Fibroblast of lung (primary cell): Measurements from ENCODE around the gene SGIP1. TPM values are rescaled to one million over a fixed set of nuclear protein-coding genes. Genes with fewer than 3 reads are reported as not detected.

Experiments used
- DNase-seq, 2 donors: peaks; one replicate each; pipeline versions ENCODE4 v3.0.0 to v3.0.0-alpha.2; 2010; ENCODE audit warnings: low read depth in 2 of 2
- H2AFZ ChIP-seq: 2 replicates; pipeline ENCODE4 v1.5.1; 2012; ENCODE audit warnings: low read length, control low read depth, inconsistent platforms
- H3K27ac ChIP-seq: 2 replicates; pipeline ENCODE4 v1.5.1; 2011; ENCODE audit warnings: low read length, control low read depth; ENCODE audit not compliant: insufficient read depth
- H3K27me3 ChIP-seq: 2 replicates; pipeline ENCODE4 v1.5.1; 2011; ENCODE audit warnings: mild to moderate bottlenecking, low read length; ENCODE audit not compliant: control insufficient read depth, insufficient read depth
- H3K36me3 ChIP-seq: 2 replicates; pipeline ENCODE4 v1.5.1; 2011; ENCODE audit warnings: low read length; ENCODE audit not compliant: control insufficient read depth, insufficient read depth
- H3K4me1 ChIP-seq: 2 replicates; pipeline ENCODE4 v1.5.1; 2011; ENCODE audit warnings: low read length; ENCODE audit not compliant: control insufficient read depth, insufficient read depth; ENCODE audit errors: extremely low read depth
- H3K4me2 ChIP-seq: 2 replicates; pipeline ENCODE4 v1.5.1; 2011; ENCODE audit warnings: low read length, control low read depth; ENCODE audit not compliant: insufficient read depth; ENCODE audit errors: extremely low read depth
- H3K4me3 ChIP-seq, 4 experiments: fragments of 200-600 bp in 1 of 4; sonication (generic) in 1 of 4; replicated peaks in 1 of 4; 2 replicates each; pipeline ENCODE4 v1.5.1; 2011 to 2016; ENCODE audit warnings: low read length in 4 of 4, low read depth in 3 of 4, mild to moderate bottlenecking in 3 of 4, control low read depth in 2 of 4, inconsistent platforms in 1 of 4, mixed read lengths in 1 of 4; ENCODE audit not compliant: insufficient read depth in 1 of 4; ENCODE audit errors: control extremely low read depth in 1 of 4
- H3K79me2 ChIP-seq: 2 replicates; pipeline ENCODE4 v1.5.1; 2012; ENCODE audit warnings: mild to moderate bottlenecking, low read length, inconsistent platforms; ENCODE audit not compliant: control insufficient read depth, insufficient read depth
- H3K9ac ChIP-seq: 2 replicates; pipeline ENCODE4 v1.5.1; 2011; ENCODE audit warnings: mild to moderate bottlenecking, low read length, control low read depth; ENCODE audit not compliant: insufficient read depth
- H3K9me3 ChIP-seq: 2 replicates; pipeline ENCODE4 v1.5.1; 2012; ENCODE audit warnings: low read depth, low read length; ENCODE audit not compliant: control insufficient read depth, insufficient read depth
- H4K20me1 ChIP-seq: 2 replicates; pipeline ENCODE4 v1.5.1; 2011; ENCODE audit warnings: low read length; ENCODE audit not compliant: control insufficient read depth, insufficient read depth; ENCODE audit errors: extremely low read depth
- EZH2 ChIP-seq: IDR thresholded peaks from 2 replicates; pipeline ENCODE4 v1.5.1; 2012; ENCODE audit warnings: low read length, control low read depth, mild to moderate bottlenecking; ENCODE audit errors: missing control alignments
- polyA plus RNA-seq, 2 donors: library from polyadenylated mRNA; depleted of rRNA in 1 of 2; stranded (reverse) in 1 of 2; unstranded in 1 of 2; fragments of >200 nt; gene quantifications; 2 replicates each; pipeline ENCODE4 v1.2.1, GENCODE V29; 2011 to 2012; ENCODE audit warnings: missing spikeins in 1 of 2
- total RNA-seq: library from RNA; depleted of rRNA; stranded (reverse); fragments of >200 nt; gene quantifications from 2 replicates; pipeline ENCODE4 v1.2.1, GENCODE V29; 2014
- TF ChIP-seq, protein P1 (sequence below), 2 donors: IDR thresholded peaks in 1 of 2; conservative IDR thresholded peaks in 1 of 2; 1 replicate in 1 of 2; 2 replicates in 1 of 2; pipeline ENCODE4 v1.5.1; 2011 to 2012; ENCODE audit warnings: low read length in 2 of 2, control low read depth in 1 of 2, inconsistent platforms in 1 of 2, low read depth in 1 of 2, mild to moderate bottlenecking in 1 of 2

SGIP1 gene
- total and polyA plus RNA-seq, 2 donors (not counting 1 experiment from before 2014, with no cell fraction given), result 37.8 to 77.6 TPM

DNA sequence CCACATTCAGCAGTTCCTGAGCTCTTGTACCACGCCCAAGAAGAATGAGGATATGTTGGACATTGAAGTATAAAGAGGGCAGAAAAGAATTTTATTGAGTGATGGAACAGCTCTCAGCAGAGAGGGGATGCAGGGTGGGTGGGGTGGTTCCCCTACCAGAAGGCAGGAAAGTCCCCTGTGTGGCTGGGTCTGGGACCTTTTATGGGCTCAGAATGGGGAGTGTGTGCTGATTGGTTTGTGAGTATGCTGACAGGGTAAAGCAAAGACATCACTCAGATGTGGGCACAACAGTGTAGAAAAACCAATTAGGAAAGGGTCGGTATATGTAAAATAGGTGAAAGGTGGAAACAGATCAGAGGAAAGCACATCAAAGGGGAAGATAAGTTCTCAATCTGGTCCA lies 62.2 kb downstream of the SGIP1 start:
- H4K20me1 ChIP-seq, result no peaks in the 10 kb centered on the region
- no peak for DNase-seq
- H3K9me3 ChIP-seq, result no peaks in the 10 kb centered on the region
- no peak overlapping the region for H2AFZ ChIP-seq
- H3K27me3 ChIP-seq, result no peaks in the 10 kb centered on the region
- peaks cover 4% of the 10 kb centered on the region for H3K79me2 ChIP-seq
- no peak overlapping the region for H3K4me3 ChIP-seq
- TF ChIP-seq, protein P1, sequence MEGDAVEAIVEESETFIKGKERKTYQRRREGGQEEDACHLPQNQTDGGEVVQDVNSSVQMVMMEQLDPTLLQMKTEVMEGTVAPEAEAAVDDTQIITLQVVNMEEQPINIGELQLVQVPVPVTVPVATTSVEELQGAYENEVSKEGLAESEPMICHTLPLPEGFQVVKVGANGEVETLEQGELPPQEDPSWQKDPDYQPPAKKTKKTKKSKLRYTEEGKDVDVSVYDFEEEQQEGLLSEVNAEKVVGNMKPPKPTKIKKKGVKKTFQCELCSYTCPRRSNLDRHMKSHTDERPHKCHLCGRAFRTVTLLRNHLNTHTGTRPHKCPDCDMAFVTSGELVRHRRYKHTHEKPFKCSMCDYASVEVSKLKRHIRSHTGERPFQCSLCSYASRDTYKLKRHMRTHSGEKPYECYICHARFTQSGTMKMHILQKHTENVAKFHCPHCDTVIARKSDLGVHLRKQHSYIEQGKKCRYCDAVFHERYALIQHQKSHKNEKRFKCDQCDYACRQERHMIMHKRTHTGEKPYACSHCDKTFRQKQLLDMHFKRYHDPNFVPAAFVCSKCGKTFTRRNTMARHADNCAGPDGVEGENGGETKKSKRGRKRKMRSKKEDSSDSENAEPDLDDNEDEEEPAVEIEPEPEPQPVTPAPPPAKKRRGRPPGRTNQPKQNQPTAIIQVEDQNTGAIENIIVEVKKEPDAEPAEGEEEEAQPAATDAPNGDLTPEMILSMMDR (conservative IDR thresholded peaks at IDR 0.05 in 1 of 2, IDR thresholded peaks at IDR 0.05 in 1 of 2; ENCODE audit: low read depth in 1 of 2, low read length in 2 of 2), result no peak
- no peak for TF ChIP-seq EZH2
- no peak overlapping the region for H3K27ac ChIP-seq
- H3K9ac ChIP-seq, result no peak overlapping the region
- peaks cover 10% of the 10 kb centered on the region for H3K4me1 ChIP-seq
- peaks cover 1% of the 10 kb centered on the region for H3K36me3 ChIP-seq
- no peak overlapping the region for H3K4me2 ChIP-seq

DNA sequence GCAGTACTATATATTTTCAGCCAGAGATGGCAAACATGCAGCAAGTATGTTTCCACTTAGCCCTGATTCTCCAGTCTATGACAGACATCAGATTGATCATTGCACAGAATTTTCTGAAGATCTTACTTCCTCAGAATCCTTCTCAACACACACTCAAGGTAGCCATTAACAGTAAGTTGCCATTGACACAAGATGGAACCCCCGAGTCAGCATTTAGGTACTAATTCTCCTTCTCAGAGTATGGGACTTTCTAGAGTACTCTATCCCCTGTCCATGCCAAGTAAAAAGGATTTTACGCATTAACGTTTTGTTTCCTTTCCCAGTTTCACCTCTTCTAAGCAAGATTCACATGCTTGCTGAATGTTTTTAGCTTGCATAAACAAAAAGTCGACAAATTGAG lies 63.5 kb downstream of the SGIP1 start:
- Histone ChIP-seq H3K79me2 (peaks cover 4% of the 10 kb centered on the region), H3K27me3 (no peaks in the 10 kb centered on the region), H3K27ac (no peak overlapping the region)

DNA sequence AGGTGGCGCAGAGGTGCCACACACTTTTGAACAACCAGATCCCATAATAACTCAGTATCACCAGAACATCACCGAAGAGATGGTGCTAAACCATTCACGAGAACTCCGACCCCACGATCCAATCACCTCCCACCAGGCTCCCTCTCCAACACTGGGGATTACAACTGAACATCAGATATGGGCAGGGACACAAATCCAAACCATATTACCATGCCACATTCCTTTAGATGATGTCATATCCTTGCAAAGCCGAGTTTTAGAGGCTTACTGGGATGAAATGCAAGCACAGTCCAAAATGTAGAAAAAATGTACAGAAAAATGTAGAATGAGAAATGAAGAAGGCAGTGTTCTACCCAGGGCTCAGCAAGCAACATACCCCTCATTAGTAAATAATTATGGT lies 64.7 kb downstream of the SGIP1 start:
- Histone ChIP-seq H3K4me2 (peak overlapping the region; percentile 34), H4K20me1 (no peaks in the 10 kb centered on the region), H3K4me3 (no peak overlapping the region), H3K27ac (peak overlapping the region; percentile 63), H3K36me3 (no peaks in the 10 kb centered on the region), H3K9ac (no peak overlapping the region), H3K79me2 (peaks cover 4% of the 10 kb centered on the region), H3K4me1 (peaks cover 10% of the 10 kb centered on the region), H3K27me3 (no peaks in the 10 kb centered on the region), H2AFZ (peak overlapping the region; percentile 10), H3K9me3 (no peaks in the 10 kb centered on the region)
- DNase-seq, result peak; percentile 79 to 86
- no peak for TF ChIP-seq EZH2
- TF ChIP-seq, protein P1 (conservative IDR thresholded peaks at IDR 0.05 in 1 of 2, IDR thresholded peaks at IDR 0.05 in 1 of 2; ENCODE audit: low read depth in 1 of 2, low read length in 2 of 2), result no peak

More for the DNA sequence above, 63.5 kb downstream of the SGIP1 start:
- no peak for DNase-seq
- peaks cover 10% of the 10 kb centered on the region for H3K4me1 ChIP-seq
- H3K36me3 ChIP-seq, result no peaks in the 10 kb centered on the region
- no peak overlapping the region for H3K4me3 ChIP-seq
- no peaks in the 10 kb centered on the region for H4K20me1 ChIP-seq
- no peaks in the 10 kb centered on the region for H3K9me3 ChIP-seq
- no peak for TF ChIP-seq EZH2
- TF ChIP-seq, protein P1 (conservative IDR thresholded peaks at IDR 0.05 in 1 of 2, IDR thresholded peaks at IDR 0.05 in 1 of 2; ENCODE audit: low read depth in 1 of 2, low read length in 2 of 2), result no peak
- no peak overlapping the region for H3K4me2 ChIP-seq
- no peak overlapping the region for H3K9ac ChIP-seq
- no peak overlapping the region for H2AFZ ChIP-seq
